Measurements from ENCODE around the gene LRRC8D. TPM values are rescaled to one million over a fixed set of nuclear protein-coding genes. Genes with fewer than 3 reads are reported as not detected.

Gene LRRC8D
- total and polyA plus RNA-seq, 8 donors, result under 0.01 to 13.8 (median 5.2) TPM

GRCh38 chr1:89930579-89930978 is 109.7 kb downstream of the LRRC8D start:
- WGBS, 5 donors, result 70 to 79% (median 74%) methylated on average over 2 of the region's 2 CpGs
- Histone ChIP-seq H3K4me3 (no peak overlapping the region), H3K27me3 (no peaks in the 10 kb centered on the region), H3K9me3 (no peaks in the 10 kb centered on the region), H3K4me1 (no peaks in the 10 kb centered on the region), H3K36me3 (peaks cover 4 to 26% (median 22%) of the 10 kb centered on the region in 4 donors), H3K27ac (no peak overlapping the region)
- intact Hi-C loops (cut with DNase I; ENCODE audit: low total_unique reads), result no loop called here
- no peak for DNase-seq
- TF ChIP-seq EP300 (IDR thresholded peaks at IDR 0.05), result no peak
- no peak for TF ChIP-seq POLR2A (IDR thresholded peaks at IDR 0.05)
- TF ChIP-seq POLR2AphosphoS5 (IDR thresholded peaks at IDR 0.05), result no peak
- no peak for TF ChIP-seq CTCF (IDR thresholded peaks at IDR 0.05)

- Histone ChIP-seq H3K9me3 (no peaks in the 10 kb centered on the region), H3K27me3 (no peaks in the 10 kb centered on the region), H3K4me1 (no peaks in the 10 kb centered on the region), H3K27ac (no peak overlapping the region), H3K4me3 (no peak overlapping the region), H3K36me3 (peaks cover 4 to 26% (median 22%) of the 10 kb centered on the region in 4 donors)
- TF ChIP-seq CTCF (IDR thresholded peaks at IDR 0.05) (no peak), EP300 (IDR thresholded peaks at IDR 0.05) (no peak), POLR2A (IDR thresholded peaks at IDR 0.05) (no peak)
- intact Hi-C loops (cut with DNase I; ENCODE audit: low total_unique reads), result no loop called here
- DNase-seq, result no peak
- 85 to 95% (median 93%) methylated on average over 4 of the region's 4 CpGs for WGBS, 5 donors
Measured at GRCh38 chr1:89931964-89932363, 111.1 kb downstream of the LRRC8D start.

GRCh38 chr1:89932598-89933364 is 111.9 kb downstream of the LRRC8D start:
- H3K27me3 ChIP-seq, result no peaks in the 10 kb centered on the region
- WGBS, 5 donors, result 91 to 97% (median 94%) methylated on average over 6 of the region's 6 CpGs
- intact Hi-C loops (cut with DNase I; ENCODE audit: low total_unique reads), result no loop called here

GRCh38 chr1:89934461-89934860 is 113.6 kb downstream of the LRRC8D start:
- Histone ChIP-seq H3K4me3 (no peak overlapping the region), H3K36me3 (peaks cover 4 to 26% (median 22%) of the 10 kb centered on the region in 4 donors), H3K27me3 (no peaks in the 10 kb centered on the region), H3K27ac (no peak overlapping the region), H3K4me1 (peaks cover 0 to 6% (median 0%) of the 10 kb centered on the region in 4 donors), H3K9me3 (no peaks in the 10 kb centered on the region)
- intact Hi-C loops (cut with DNase I; ENCODE audit: low total_unique reads), result no loop called here
- WGBS, 5 donors, result 92 to 98% (median 97%) methylated on average over 11 of the region's 11 CpGs
- DNase-seq, result no peak
- no peak for TF ChIP-seq POLR2AphosphoS5 (IDR thresholded peaks at IDR 0.05)
- TF ChIP-seq CTCF (IDR thresholded peaks at IDR 0.05), result no peak
- TF ChIP-seq EP300 (IDR thresholded peaks at IDR 0.05), result no peak
- TF ChIP-seq POLR2A (IDR thresholded peaks at IDR 0.05), result no peak

More at GRCh38 chr1:89932598-89933364, 111.9 kb downstream of the LRRC8D start:
- H3K4me1 ChIP-seq, result peaks cover 0 to 3% (median 0%) of the 10 kb centered on the region in 4 donors
- TF ChIP-seq POLR2AphosphoS5 (IDR thresholded peaks at IDR 0.05) (no peak), CTCF (IDR thresholded peaks at IDR 0.05) (no peak), EP300 (IDR thresholded peaks at IDR 0.05) (no peak), POLR2A (IDR thresholded peaks at IDR 0.05) (no peak)
- no peak for DNase-seq
- no peak overlapping the region for H3K27ac ChIP-seq
- no peak overlapping the region for H3K4me3 ChIP-seq
- no peaks in the 10 kb centered on the region for H3K9me3 ChIP-seq
- peaks cover 4 to 26% (median 22%) of the 10 kb centered on the region in 4 donors for H3K36me3 ChIP-seq

All from stomach (tissue), 9 donors.